Caco-2 (cell line): ENCODE measurements around the gene CASQ2. TPM values are rescaled to one million over a fixed set of nuclear protein-coding genes. Genes with fewer than 3 reads are reported as not detected.

Source experiments
- BruUV-seq: library from RNA; stranded (reverse); fragments of 400-500 nt; replicated peaks from 2 replicates; lab custom pipeline; 2021; lab: Mats Ljungman, UMichigan
- CTCF ChIA-PET: fragments of 300-600 bp; sonication (Branson Sonifier 250); formaldehyde crosslinking; loops from one replicate; lab custom pipeline; 2022; ENCODE audit warnings: antibody characterized with exemption; lab: Charles Lee
- POLR2A ChIA-PET: fragments of 300-600 bp; sonication (Branson Sonifier 250); formaldehyde crosslinking; loops from one replicate; lab custom pipeline; 2022; ENCODE audit warnings: antibody characterized with exemption; lab: Charles Lee
- DNase-seq, 2 experiments: peaks; one replicate each; pipeline versions ENCODE4 v3.0.0 to v3.0.0-alpha.2; 2020 to 2022
- H3K27me3 ChIP-seq: replicated peaks from 2 replicates; pipeline ENCODE4 v1.6.0; 2011; ENCODE audit warnings: low read length; ENCODE audit not compliant: control insufficient read depth, insufficient read depth
- H3K36me3 ChIP-seq: 2 replicates; pipeline ENCODE4 v1.5.1; 2011; ENCODE audit warnings: low read length; ENCODE audit not compliant: control insufficient read depth, insufficient read depth
- H3K4me1 ChIP-seq: fragments of 250-450 bp; sonication (Bioruptor Pico); 2 replicates; pipeline ENCODE4 v1.5.1; 2020; ENCODE audit warnings: mild to moderate bottlenecking
- H3K4me3 ChIP-seq: 2 replicates; pipeline ENCODE4 v1.5.1; 2011; ENCODE audit warnings: low read depth, mild to moderate bottlenecking, control low read depth, low read length
- H3K9me3 ChIP-seq: fragments of 250-450 bp; sonication (Bioruptor Pico); 2 replicates; pipeline ENCODE4 v1.5.1; 2020; ENCODE audit warnings: mild to moderate bottlenecking, moderate library complexity
- H3K27ac Mint-ChIP-seq: one replicate; pipeline ENCODE4 v1.8.0; 2022; ENCODE audit warnings: mixed read lengths; ENCODE audit not compliant: unreplicated experiment
- H3K27me3 Mint-ChIP-seq: one replicate; pipeline ENCODE4 v1.8.0; 2022; ENCODE audit warnings: mixed read lengths; ENCODE audit not compliant: insufficient read depth, unreplicated experiment
- H3K36me3 Mint-ChIP-seq: one replicate; pipeline ENCODE4 v1.8.0; 2022; ENCODE audit warnings: mild to moderate bottlenecking, mixed read lengths; ENCODE audit not compliant: insufficient read depth, unreplicated experiment
- H3K4me1 Mint-ChIP-seq: one replicate; pipeline ENCODE4 v1.8.0; 2022; ENCODE audit warnings: low read depth, mixed read lengths; ENCODE audit not compliant: unreplicated experiment
- H3K4me3 Mint-ChIP-seq: one replicate; pipeline ENCODE4 v1.8.0; 2022; ENCODE audit warnings: mild to moderate bottlenecking, moderate library complexity, mixed read lengths; ENCODE audit not compliant: unreplicated experiment
- H3K9me3 Mint-ChIP-seq: one replicate; pipeline ENCODE4 v1.8.0; 2022; ENCODE audit warnings: mixed read lengths; ENCODE audit not compliant: unreplicated experiment
- intact Hi-C: fragments of 100-400 bp; cut with micrococcal nuclease; formaldehyde crosslinking; loops from one replicate; pipeline ENCODE4 v1.10.0; 2022; ENCODE audit not compliant: unreplicated experiment
- total RNA-seq: library from RNA; stranded (reverse); gene quantifications from 2 replicates; pipeline ENCODE4 v1.2.3, GENCODE V29; 2022
- TF ChIP-seq, protein P1 (sequence below), 2 experiments: fragments of 200-600 bp in 1 of 2; IDR thresholded peaks; 1 replicate in 1 of 2; 2 replicates in 1 of 2; pipeline versions ENCODE4 v1.5.1 to v1.8.0; 2011 to 2022; ENCODE audit warnings: antibody characterized with exemption in 1 of 2, control low read depth in 1 of 2, inconsistent platforms in 1 of 2, low read depth in 1 of 2, low read length in 1 of 2, mild to moderate bottlenecking in 1 of 2, moderate library complexity in 1 of 2; ENCODE audit not compliant: insufficient read depth in 1 of 2, severe bottlenecking in 1 of 2, unreplicated experiment in 1 of 2

The CASQ2 gene
- total RNA-seq, 1 experiment from 2014 or later: 0.18 TPM

GRCh38 chr1:115670476-115671175 lies 97.9 kb downstream of the CASQ2 start:
- no peak overlapping the region for H3K4me3 Mint-ChIP-seq
- no TSS peak for BruUV-seq
- TF ChIP-seq, protein P1, sequence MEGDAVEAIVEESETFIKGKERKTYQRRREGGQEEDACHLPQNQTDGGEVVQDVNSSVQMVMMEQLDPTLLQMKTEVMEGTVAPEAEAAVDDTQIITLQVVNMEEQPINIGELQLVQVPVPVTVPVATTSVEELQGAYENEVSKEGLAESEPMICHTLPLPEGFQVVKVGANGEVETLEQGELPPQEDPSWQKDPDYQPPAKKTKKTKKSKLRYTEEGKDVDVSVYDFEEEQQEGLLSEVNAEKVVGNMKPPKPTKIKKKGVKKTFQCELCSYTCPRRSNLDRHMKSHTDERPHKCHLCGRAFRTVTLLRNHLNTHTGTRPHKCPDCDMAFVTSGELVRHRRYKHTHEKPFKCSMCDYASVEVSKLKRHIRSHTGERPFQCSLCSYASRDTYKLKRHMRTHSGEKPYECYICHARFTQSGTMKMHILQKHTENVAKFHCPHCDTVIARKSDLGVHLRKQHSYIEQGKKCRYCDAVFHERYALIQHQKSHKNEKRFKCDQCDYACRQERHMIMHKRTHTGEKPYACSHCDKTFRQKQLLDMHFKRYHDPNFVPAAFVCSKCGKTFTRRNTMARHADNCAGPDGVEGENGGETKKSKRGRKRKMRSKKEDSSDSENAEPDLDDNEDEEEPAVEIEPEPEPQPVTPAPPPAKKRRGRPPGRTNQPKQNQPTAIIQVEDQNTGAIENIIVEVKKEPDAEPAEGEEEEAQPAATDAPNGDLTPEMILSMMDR (IDR thresholded peaks at IDR 0.05; ENCODE audit: insufficient read depth in 1 of 2, low read depth in 1 of 2, low read length in 1 of 2, severe bottlenecking in 1 of 2, unreplicated experiment in 1 of 2): no peak
- H3K27me3 ChIP-seq: no peaks in the 10 kb centered on the region
- no peak overlapping the region for H3K4me3 ChIP-seq
- CTCF ChIA-PET: interaction anchor here (2.8 kb wide), 1 partner anchor 36 kb away, joined by 13 read pairs; no protein-coding TSS in a partner anchor
- H3K9me3 Mint-ChIP-seq: peaks cover 9% of the 10 kb centered on the region
- H3K27me3 Mint-ChIP-seq: no peaks in the 10 kb centered on the region
- H3K4me1 Mint-ChIP-seq: peaks cover 8% of the 10 kb centered on the region
- peaks cover 30% of the 10 kb centered on the region for H3K4me1 ChIP-seq
- peaks cover 1% of the 10 kb centered on the region; the same call in 1 of the 2 replicates for H3K36me3 ChIP-seq
- H3K27ac Mint-ChIP-seq: peak overlapping the region; percentile 53
- POLR2A ChIA-PET: no interaction called here
- no peak for DNase-seq
- H3K9me3 ChIP-seq: no peaks in the 10 kb centered on the region
- peaks cover 38% of the 10 kb centered on the region for H3K36me3 Mint-ChIP-seq
- intact Hi-C loops: no loop called here

DNA sequence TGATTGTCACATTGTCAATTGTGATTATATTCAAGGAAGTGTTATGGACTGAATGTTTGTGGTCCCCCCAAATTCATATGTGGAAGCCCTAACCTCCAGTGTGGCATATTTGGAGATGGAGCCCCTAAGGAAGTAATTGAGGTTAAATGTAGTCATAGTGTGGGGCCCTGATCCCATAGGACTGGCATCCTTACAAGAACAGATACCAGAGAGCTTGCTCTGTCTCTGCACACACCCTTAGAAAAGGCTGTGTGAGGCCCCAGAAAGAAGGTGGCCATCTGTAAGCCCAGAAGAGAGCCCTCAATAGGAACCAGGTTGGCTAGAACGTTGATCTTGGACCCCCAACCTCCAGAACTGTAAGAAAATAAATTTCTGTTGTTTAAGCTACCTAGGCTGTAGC lies 98.6 kb downstream of the CASQ2 start:
- no peaks in the 10 kb centered on the region for H3K27me3 ChIP-seq
- H3K27me3 Mint-ChIP-seq: no peaks in the 10 kb centered on the region
- H3K36me3 ChIP-seq: peaks cover 3% of the 10 kb centered on the region
- DNase-seq: no peak
- H3K9me3 ChIP-seq: no peaks in the 10 kb centered on the region
- BruUV-seq: no TSS peak
- peaks cover 9% of the 10 kb centered on the region for H3K9me3 Mint-ChIP-seq
- ChIA-PET POLR2A (no interaction called here), CTCF (no interaction called here)
- TF ChIP-seq, protein P1 (IDR thresholded peaks at IDR 0.05; ENCODE audit: insufficient read depth in 1 of 2, low read depth in 1 of 2, low read length in 1 of 2, severe bottlenecking in 1 of 2, unreplicated experiment in 1 of 2): no peak
- H3K27ac Mint-ChIP-seq: no peak overlapping the region
- peaks cover 39% of the 10 kb centered on the region for H3K36me3 Mint-ChIP-seq
- no peak overlapping the region for H3K4me3 Mint-ChIP-seq
- H3K4me3 ChIP-seq: no peak overlapping the region
- peaks cover 30% of the 10 kb centered on the region for H3K4me1 ChIP-seq
- intact Hi-C loops: no loop called here
- H3K4me1 Mint-ChIP-seq: peaks cover 8% of the 10 kb centered on the region

GRCh38 chr1:115669002-115669673 lies 99.4 kb downstream of the CASQ2 start:
- Histone ChIP-seq H3K4me1 (peaks cover 30% of the 10 kb centered on the region), H3K27me3 (no peaks in the 10 kb centered on the region), H3K4me3 (no peak overlapping the region), H3K9me3 (no peaks in the 10 kb centered on the region), H3K36me3 (peaks cover 3% of the 10 kb centered on the region)
- Mint-ChIP-seq H3K27me3 (no peaks in the 10 kb centered on the region), H3K36me3 (peaks cover 37% of the 10 kb centered on the region), H3K4me1 (peaks cover 8% of the 10 kb centered on the region), H3K27ac (no peak overlapping the region), H3K4me3 (no peak overlapping the region), H3K9me3 (peaks cover 9% of the 10 kb centered on the region)
- ChIA-PET CTCF (no interaction called here), POLR2A (no interaction called here)
- DNase-seq: no peak
- TF ChIP-seq, protein P1 (IDR thresholded peaks at IDR 0.05; ENCODE audit: insufficient read depth in 1 of 2, low read depth in 1 of 2, low read length in 1 of 2, severe bottlenecking in 1 of 2, unreplicated experiment in 1 of 2): no peak
- BruUV-seq: no TSS peak
- intact Hi-C loops: no loop called here
